ENCODE measurements around the gene NOP14.
"Not testable (repeated sequence)": the region's sequence is repeated elsewhere in the genome, so short reads cannot be mapped to it uniquely, and the experiment has no call there.

NOP14 gene

DNA sequence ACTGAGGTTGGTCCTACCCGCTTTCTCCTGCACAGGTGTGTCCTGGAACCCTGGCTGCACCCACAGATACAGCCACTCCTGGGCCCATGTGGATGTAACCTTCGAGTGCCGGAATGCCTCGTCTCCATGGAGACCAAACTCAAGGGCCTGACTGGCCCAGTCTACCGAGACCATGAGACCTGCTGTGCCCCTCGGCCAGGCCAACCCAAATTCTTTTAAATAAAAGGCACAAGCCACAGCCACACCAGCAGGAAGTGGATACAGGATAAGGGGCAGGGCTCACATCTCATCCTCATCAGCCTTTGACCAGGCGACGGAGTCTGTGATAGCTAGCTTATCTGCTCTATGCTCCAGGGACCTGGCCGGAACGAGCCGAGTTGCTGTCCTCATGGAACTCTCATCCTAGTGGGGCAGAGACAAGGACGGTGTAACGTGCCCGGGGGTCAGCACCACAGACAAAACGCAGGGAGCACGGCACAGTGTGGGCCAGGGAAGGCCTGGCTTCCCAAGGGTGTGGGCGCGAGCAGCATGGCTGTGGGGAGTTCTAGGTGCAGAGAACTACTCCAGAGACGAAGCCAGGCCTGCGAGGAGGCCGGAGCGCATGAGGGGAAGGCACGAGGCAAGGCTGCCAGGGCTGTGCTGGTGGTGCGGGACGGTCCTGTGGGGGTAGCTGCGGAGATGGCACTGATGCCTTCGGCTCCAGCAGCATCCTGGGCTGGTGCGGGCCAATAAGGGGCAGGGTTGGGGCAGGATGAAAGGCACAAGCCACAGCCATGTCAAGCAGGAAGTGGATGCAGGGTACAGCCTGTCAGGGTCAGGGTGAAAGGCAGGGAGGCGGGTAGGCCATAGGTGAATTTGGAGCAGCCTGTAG lies 22.7 kb downstream of the NOP14 start:
- TF ChIP-seq, protein P1, sequence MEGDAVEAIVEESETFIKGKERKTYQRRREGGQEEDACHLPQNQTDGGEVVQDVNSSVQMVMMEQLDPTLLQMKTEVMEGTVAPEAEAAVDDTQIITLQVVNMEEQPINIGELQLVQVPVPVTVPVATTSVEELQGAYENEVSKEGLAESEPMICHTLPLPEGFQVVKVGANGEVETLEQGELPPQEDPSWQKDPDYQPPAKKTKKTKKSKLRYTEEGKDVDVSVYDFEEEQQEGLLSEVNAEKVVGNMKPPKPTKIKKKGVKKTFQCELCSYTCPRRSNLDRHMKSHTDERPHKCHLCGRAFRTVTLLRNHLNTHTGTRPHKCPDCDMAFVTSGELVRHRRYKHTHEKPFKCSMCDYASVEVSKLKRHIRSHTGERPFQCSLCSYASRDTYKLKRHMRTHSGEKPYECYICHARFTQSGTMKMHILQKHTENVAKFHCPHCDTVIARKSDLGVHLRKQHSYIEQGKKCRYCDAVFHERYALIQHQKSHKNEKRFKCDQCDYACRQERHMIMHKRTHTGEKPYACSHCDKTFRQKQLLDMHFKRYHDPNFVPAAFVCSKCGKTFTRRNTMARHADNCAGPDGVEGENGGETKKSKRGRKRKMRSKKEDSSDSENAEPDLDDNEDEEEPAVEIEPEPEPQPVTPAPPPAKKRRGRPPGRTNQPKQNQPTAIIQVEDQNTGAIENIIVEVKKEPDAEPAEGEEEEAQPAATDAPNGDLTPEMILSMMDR (IDR thresholded peaks at IDR 0.05; ENCODE audit: insufficient read depth, missing control alignments) = no peak
- FAIRE-seq (no peak), DNase-seq (ENCODE audit: insufficient read length, low spot score) (peak; percentile 14)

DNA sequence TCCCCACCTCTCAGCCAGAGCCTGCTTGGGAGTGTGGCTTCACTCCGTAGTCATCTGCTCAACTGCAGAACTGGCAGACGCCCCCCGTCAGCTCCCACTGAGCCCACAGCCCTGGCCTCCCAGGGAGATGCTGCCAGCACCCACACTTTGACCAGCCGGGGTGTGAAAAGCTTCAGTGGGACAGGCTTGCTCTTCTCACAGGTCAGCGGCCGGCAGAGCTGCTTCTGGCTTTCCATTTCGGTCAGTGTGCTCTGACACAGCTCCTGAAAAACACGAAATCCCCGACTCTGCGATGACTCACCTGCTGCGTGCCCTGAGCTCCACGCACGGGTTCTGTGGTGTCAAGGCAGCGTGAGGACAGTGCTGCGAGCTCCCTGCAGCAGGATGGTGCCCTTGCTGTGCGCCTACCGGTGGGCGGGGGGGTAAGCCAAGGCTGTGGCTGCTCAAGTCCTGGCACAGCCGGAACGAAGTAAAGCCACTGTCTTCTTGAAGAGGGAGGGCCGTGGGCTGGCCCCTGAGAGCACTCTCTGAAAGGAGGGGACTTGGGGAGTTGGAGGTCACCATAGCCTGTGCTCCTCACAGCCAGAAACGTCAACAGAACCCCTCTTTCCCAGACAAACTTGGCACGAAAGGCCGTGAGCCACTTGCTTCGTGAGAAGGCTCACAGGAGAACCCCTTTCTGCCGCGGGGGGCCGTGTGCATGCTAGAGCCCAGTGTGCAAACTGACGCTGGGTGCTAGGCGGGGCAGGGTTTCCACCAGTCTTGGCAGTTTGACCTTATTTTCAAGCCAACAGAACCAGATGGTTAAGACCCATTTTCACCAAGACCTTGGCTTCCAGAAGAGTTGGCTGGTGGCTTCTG lies 23.6 kb downstream of the NOP14 start:
- DNase-seq (ENCODE audit: insufficient read length, low spot score) (no peak), FAIRE-seq (no peak)

DNA sequence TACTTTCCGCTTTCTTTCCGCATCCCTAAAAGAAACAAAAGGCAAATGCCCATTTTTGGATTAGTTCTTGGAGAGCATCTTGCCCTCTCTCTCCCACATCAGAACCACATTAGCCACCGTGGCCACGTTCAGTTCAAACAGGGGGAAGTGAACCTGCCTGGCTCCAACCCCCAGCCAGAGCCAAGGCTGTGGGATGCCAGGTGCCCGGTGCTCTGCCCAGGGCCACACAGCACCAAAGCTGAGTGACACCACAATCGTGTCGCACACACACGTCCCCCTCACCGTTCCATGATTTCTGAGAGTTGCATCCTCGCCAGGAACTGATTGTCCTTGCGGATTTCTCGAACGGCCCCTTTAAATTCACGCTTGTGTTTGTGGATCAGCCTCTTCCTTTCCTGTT lies 24.3 kb downstream of the NOP14 start:
- no peak for DNase-seq (ENCODE audit: insufficient read length, low spot score)
- no peak for FAIRE-seq
- TF ChIP-seq, protein P1 (IDR thresholded peaks at IDR 0.05; ENCODE audit: insufficient read depth, missing control alignments) = no peak

More for the DNA sequence above, 23.6 kb downstream of the NOP14 start:
- TF ChIP-seq, protein P1 (IDR thresholded peaks at IDR 0.05; ENCODE audit: insufficient read depth, missing control alignments) = no peak

DNA sequence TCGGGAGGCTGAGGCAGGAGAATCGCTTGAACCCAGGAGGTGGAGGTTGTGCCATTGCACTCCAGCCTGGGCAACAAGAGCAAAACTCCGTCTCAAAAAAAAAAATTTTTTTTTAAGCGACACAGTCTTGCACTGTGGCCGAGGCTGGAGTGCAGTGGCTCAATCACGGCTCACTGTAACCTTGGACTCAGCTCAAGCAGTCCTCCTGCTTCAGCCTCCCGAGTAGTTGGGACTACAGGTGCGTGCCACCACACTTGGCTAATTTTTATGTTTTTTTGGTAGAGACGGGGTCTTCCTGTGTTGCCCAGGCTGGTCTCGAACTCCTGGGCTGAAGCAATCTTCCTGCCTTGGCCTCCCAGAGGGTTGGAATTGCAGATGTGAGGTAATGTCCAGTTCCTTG lies 24.8 kb downstream of the NOP14 start:
- not testable (repeated sequence) for FAIRE-seq; DNase-seq (ENCODE audit: insufficient read length, low spot score)

DNA sequence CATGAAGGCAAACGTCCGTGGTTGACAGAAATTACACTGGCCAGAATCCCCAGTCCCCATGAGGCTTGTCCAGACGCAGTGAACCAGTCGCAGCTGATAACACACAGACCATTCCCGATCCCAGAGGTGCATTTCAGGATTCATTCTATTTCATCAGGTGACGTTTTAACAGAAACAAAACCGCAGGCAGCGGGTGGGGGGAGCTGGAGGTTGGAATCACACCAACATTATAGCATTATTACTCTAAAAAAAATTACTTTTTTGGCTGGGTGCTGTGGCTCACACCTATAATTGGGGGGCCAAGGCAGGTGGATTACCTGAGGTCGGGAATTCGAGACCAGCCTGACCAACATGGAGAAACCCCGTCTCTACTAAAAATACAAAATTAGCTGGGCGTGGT lies 25.2 kb downstream of the NOP14 start:
- no peak for FAIRE-seq
- TF ChIP-seq, protein P1 (IDR thresholded peaks at IDR 0.05; ENCODE audit: insufficient read depth, missing control alignments) = no peak
- DNase-seq (ENCODE audit: insufficient read length, low spot score) = no peak

DNA sequence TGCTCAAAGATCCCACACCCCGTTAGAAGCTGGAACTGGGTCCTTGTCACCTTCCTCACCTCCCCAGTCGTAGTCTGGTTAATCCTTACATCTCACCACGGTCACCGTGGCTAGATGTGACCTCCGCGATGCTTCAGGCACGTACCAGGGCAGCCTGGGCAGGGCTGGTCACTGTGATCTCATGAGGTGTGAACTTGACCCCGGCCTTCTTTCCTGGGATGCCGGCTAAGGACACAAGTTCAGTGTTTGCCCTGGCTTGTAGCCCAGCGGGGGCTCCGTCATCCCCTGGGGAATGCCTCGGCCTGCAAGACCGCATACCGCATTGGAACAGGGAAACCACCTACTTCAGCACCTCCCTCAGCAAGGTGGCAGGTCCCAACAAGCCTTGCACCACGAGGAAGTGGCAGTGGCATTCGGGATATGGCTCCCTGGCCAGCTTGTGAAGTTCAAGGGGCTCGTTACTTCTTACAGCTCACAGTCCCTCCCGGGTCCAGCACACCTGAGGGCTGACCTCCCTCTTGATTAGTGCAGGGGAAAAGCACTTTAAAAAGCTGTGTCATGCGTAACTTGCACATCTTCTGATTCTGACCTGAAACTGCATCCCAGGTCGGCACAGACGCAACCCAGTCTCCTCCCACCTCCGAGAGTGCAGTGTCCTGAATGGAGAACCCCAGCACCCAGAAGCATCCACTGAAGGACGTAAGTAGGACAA lies 25.9 kb downstream of the NOP14 start:
- no peak for FAIRE-seq
- TF ChIP-seq, protein P1 (IDR thresholded peaks at IDR 0.05; ENCODE audit: insufficient read depth, missing control alignments) = no peak
- DNase-seq (ENCODE audit: insufficient read length, low spot score) = no peak

DNA sequence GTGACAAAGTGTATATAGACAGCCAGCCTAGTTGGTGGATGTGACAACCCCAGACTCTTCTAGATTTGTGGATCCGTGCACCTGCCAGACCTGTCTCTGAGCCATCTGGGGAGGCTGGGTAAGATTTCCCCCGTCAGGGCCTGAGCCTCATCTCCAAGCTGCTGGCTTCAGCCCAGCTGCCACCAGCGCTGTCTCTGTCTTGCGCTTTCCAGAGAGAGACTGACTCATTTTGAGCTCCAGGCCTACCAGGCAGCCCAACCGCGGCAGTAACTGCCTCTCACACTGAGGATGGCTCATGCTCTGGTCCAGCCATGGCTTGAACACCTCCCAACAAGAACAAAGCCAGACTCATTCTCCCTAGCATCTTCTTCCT lies 26.4 kb downstream of the NOP14 start:
- TF ChIP-seq, protein P1 (IDR thresholded peaks at IDR 0.05; ENCODE audit: insufficient read depth, missing control alignments) = no peak
- FAIRE-seq = no peak

More for the DNA sequence above, 26.4 kb downstream of the NOP14 start:
- no peak for DNase-seq (ENCODE audit: insufficient read length, low spot score)

Measured in D721Med (cell line).